GM19372 (cell line): ENCODE results near the gene SLC2A14.

Experiments used
- ATAC-seq: cut with Tn5 transposase; IDR thresholded peaks from one replicate; pipeline ENCODE4 v1.9.1; 2021; ENCODE audit warnings: mild to moderate bottlenecking, low read depth, moderate library complexity; ENCODE audit not compliant: unreplicated experiment

Gene SLC2A14

DNA sequence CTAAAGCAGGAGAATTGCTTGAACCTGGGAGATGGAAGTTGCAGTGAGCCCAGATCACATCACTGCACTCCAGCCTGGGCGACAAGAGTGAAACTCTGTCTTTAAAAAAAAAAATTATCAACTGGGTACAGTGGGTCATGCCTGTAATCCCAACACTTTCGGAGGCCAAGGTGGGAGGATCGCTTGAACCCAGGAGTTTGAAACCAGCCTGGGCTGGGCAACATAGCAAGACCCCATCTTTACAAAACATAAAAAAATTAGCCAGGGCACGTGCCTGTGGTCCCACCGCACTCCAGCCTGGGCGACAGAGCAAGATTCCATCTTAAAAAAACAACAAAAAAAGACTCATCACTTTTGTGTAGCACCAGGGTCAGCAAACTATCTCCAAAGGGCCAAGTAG lies 90.7 kb downstream of the SLC2A14 start:
- ATAC-seq, result no peak

- ATAC-seq, result no peak
Observed at GRCh38 chr12:7781274-7781673, 91.4 kb downstream of the SLC2A14 start.

DNA sequence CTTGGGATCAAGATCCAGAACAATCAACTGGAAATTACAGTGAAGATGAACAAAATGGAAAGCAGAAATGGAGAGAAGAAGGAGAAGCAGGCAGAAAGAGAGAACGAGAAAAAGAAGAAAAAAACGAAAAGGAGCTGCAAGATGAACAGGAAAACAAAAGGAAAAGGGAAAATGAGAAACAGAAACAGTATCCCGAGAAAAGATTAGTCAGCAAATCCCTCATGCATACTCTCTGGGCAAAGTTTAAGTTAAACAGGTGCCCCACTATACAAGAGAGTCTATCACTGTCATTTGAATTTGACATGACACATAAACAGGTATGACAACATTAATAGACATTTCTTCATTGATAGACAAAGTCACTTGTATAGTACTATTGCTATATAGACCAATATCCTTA lies 102.7 kb downstream of the SLC2A14 start:
- ATAC-seq, result no peak
